ENCODE results near the gene SLC4A9.

Gene SLC4A9

GRCh38 chr5:140319833-140320232 is 40.2 kb upstream of the SLC4A9 start:
- TF ChIP-seq, protein P1, sequence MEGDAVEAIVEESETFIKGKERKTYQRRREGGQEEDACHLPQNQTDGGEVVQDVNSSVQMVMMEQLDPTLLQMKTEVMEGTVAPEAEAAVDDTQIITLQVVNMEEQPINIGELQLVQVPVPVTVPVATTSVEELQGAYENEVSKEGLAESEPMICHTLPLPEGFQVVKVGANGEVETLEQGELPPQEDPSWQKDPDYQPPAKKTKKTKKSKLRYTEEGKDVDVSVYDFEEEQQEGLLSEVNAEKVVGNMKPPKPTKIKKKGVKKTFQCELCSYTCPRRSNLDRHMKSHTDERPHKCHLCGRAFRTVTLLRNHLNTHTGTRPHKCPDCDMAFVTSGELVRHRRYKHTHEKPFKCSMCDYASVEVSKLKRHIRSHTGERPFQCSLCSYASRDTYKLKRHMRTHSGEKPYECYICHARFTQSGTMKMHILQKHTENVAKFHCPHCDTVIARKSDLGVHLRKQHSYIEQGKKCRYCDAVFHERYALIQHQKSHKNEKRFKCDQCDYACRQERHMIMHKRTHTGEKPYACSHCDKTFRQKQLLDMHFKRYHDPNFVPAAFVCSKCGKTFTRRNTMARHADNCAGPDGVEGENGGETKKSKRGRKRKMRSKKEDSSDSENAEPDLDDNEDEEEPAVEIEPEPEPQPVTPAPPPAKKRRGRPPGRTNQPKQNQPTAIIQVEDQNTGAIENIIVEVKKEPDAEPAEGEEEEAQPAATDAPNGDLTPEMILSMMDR (IDR thresholded peaks at IDR 0.05; ENCODE audit: extremely low read depth, missing control alignments), result no peak

DNA sequence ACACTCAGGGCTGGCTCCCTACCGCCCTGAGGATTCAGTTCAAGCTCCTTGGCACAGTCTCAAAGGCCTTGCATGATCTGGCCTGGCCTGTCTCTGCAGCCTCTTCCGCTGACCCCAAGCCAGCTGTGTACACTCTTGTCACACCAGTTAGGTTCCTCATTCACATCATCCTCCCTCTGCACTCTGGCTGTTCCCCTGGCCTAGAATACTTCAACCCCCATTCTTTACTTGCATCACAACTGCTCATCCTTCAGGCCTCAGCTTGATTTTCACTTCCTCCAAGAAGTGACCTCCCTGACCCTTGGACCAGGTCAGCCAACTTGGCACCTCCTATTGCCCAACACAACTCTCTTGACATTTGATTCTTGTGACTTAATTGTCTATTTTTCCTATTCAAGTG is 38.2 kb upstream of the SLC4A9 start:
- no peak for DNase-seq (ENCODE audit: low spot score)
- TF ChIP-seq, protein P1 (IDR thresholded peaks at IDR 0.05; ENCODE audit: extremely low read depth, missing control alignments), result no peak

More at GRCh38 chr5:140319833-140320232, 40.2 kb upstream of the SLC4A9 start:
- no peak for DNase-seq (ENCODE audit: low spot score)

DNA sequence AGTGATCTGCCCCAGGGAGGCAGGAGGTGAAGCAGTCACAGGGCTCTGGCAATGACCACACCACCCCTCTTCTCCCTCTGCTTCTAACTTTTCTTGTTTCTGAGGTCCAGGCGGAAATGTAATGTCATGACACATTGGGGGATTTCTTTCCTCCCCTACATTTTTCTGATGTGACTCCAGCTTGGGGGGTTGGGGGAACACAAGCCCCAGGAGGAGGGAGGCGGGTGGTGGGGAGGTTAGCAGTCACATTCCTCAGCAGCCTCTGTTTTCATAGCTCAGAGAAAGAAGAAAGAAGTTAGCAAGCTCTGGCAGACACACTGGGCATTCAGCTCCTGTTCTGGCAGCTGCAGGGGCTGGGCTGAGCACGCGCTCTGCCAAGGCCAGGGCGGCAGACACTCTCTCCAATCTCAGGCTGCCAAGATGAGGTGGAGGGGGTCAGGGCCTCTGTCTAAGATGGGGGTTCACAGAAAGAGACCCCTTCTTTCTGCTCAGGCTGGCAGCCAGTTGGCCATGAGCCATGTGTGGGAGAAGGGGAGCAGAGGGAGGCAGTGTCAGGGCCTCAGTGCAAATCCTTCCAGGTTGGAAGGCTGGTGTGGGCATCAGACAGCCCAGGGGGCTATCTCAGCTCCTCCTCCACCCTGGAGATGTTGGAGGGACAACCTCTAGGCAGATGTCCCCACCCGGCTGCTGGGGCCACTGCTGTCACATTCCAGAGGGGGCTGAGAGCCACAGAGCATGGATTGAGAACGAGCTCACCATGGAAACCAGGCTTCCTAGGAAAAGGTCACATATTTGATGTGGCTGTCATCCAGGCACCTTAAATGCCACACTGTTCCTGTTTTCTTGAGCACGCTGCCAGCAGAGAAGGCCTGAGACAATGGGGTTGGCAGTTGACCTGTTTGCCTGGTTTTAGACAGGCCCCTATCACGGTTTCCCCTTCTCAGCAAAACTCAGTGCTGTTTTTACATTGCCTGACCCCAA is 37.0 kb upstream of the SLC4A9 start:
- TF ChIP-seq, protein P1 (IDR thresholded peaks at IDR 0.05; ENCODE audit: extremely low read depth, missing control alignments), result no peak
- DNase-seq (ENCODE audit: low spot score), result no peak

- DNase-seq (ENCODE audit: low spot score), result no peak
Measured at GRCh38 chr5:140324041-140324600, 35.9 kb upstream of the SLC4A9 start.

GRCh38 chr5:140324617-140325241 is 35.3 kb upstream of the SLC4A9 start:
- DNase-seq (ENCODE audit: low spot score), result no peak
- TF ChIP-seq, protein P1 (IDR thresholded peaks at IDR 0.05; ENCODE audit: extremely low read depth, missing control alignments), result no peak

More at GRCh38 chr5:140324041-140324600, 35.9 kb upstream of the SLC4A9 start:
- TF ChIP-seq, protein P1 (IDR thresholded peaks at IDR 0.05; ENCODE audit: extremely low read depth, missing control alignments), result no peak

DNA sequence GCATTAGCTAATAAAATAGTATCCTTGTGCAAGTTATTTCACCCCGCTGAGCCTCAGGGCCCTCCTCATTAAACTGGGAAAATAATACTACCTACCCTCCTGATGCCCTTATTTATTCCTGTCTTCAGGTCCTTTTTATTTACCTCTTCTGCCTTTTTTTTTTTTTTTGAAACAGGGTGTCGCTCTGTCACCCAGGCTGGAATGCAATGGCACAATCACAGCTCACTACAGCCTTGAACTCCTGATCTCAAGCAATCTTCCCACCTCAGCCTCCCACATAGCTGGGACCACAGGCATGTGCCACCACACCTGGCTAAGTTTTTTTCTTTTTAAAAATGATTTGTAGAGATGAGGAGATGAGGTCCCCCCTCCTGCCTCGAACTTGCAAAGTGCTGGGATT is 34.5 kb upstream of the SLC4A9 start:
- TF ChIP-seq, protein P1 (IDR thresholded peaks at IDR 0.05; ENCODE audit: extremely low read depth, missing control alignments), result no peak
- DNase-seq (ENCODE audit: low spot score), result no peak

- TF ChIP-seq, protein P1 (IDR thresholded peaks at IDR 0.05; ENCODE audit: extremely low read depth, missing control alignments), result no peak
- no peak for DNase-seq (ENCODE audit: low spot score)
Measured at GRCh38 chr5:140327589-140327988, 32.4 kb upstream of the SLC4A9 start.

Data from GM20000 (cell line).